HepG2 (cell line): ENCODE measurements around the gene PACSIN1. TPM values are rescaled to one million over a fixed set of nuclear protein-coding genes. Genes with fewer than 3 reads are reported as not detected.

Experiments
- ATAC-seq: fragments of 200-7000 bp; cut with Tn5 transposase; 3 replicates; pipeline ENCODE4 v1.9.1; 2020; ENCODE audit warnings: mild to moderate bottlenecking, moderate library complexity
- BruUV-seq: library from RNA; stranded (reverse); fragments of 400-500 nt; replicated peaks from 2 replicates; lab custom pipeline; 2021; lab: Mats Ljungman, UMichigan
- CTCF ChIA-PET: fragments of 300-600 bp; formaldehyde crosslinking; extraction: SDS; loops from one replicate; lab custom pipeline; 2021; ENCODE audit warnings: low total read pairs, inconsistent platforms, low intra/inter-chr PET ratio; lab: Yijun Ruan, JAX
- POLR2A ChIA-PET: fragments of 350-600 bp; sonication (Branson Sonifier 250); formaldehyde crosslinking; loops from one replicate; lab custom pipeline; 2020; ENCODE audit warnings: antibody characterized with exemption, inconsistent platforms; lab: Yijun Ruan, JAX
- DNase-seq: peaks from one replicate; pipeline ENCODE4 v3.0.0-alpha.2; 2015; ENCODE audit warnings: low spot score
- FAIRE-seq: peaks from 3 replicates; lab custom pipeline; 2011; peaks lifted over from hg19 to GRCh38; lab: Jason Lieb, UNC
- H2AFZ ChIP-seq: one replicate; pipeline ENCODE4 v1.6.1; 2011; ENCODE audit warnings: low read length, inconsistent platforms
- H3K27ac ChIP-seq: fragments of 300-600 bp; 3 replicates; pipeline ENCODE4 v1.8.0; 2011; ENCODE audit warnings: mixed run types, mild to moderate bottlenecking, mixed read lengths, low read length, inconsistent platforms; ENCODE audit not compliant: insufficient read depth; ENCODE audit errors: extremely low read length
- H3K27me3 ChIP-seq, 2 experiments: fragments of 200-600 bp in 1 of 2; 2 replicates in 1 of 2; 3 replicates in 1 of 2; pipeline versions ENCODE4 v1.6.0 to v1.8.0; 2011; ENCODE audit warnings: low read length in 2 of 2, mild to moderate bottlenecking in 2 of 2, moderate library complexity in 2 of 2, inconsistent platforms in 1 of 2; ENCODE audit not compliant: insufficient read depth in 2 of 2, control insufficient read depth in 1 of 2
- H3K36me3 ChIP-seq, 2 experiments: fragments of 200-600 bp in 1 of 2; replicated peaks in 1 of 2; 2 replicates in 1 of 2; 3 replicates in 1 of 2; pipeline versions ENCODE4 v1.5.1 to v1.8.0; 2011; ENCODE audit warnings: low read length in 2 of 2, inconsistent platforms in 1 of 2; ENCODE audit not compliant: insufficient read depth in 2 of 2, control insufficient read depth in 1 of 2
- H3K4me1 ChIP-seq: 2 replicates; pipeline ENCODE4 v1.5.1; 2012; ENCODE audit warnings: low read length, inconsistent platforms; ENCODE audit not compliant: insufficient read depth
- H3K4me2 ChIP-seq: 2 replicates; pipeline ENCODE4 v1.6.0; 2011; ENCODE audit warnings: low read depth, low read length, inconsistent platforms
- H3K4me3 ChIP-seq, 3 experiments: fragments of 200-600 bp in 1 of 3; sonication (generic), shearing (Covaris generic) in 1 of 3; replicated peaks in 1 of 3; 2 replicates each; pipeline ENCODE4 v1.5.1; 2011 to 2016; ENCODE audit warnings: low read length in 3 of 3, inconsistent platforms in 2 of 3, low read depth in 2 of 3, mild to moderate bottlenecking in 2 of 3, control low read depth in 1 of 3, mixed read lengths in 1 of 3; ENCODE audit not compliant: insufficient read depth in 1 of 3
- H3K79me2 ChIP-seq: one replicate; pipeline ENCODE4 v1.6.1; 2011; ENCODE audit warnings: low read length, inconsistent platforms; ENCODE audit not compliant: insufficient read depth
- H3K9ac ChIP-seq: 2 replicates; pipeline ENCODE4 v1.6.0; 2011; ENCODE audit warnings: mild to moderate bottlenecking, low read depth, low read length, inconsistent platforms; ENCODE audit not compliant: insufficient read depth
- H3K9me3 ChIP-seq: 2 replicates; pipeline ENCODE4 v1.5.1; 2012; ENCODE audit warnings: mild to moderate bottlenecking, low read length
- H4K20me1 ChIP-seq: 2 replicates; pipeline ENCODE4 v1.6.0; 2011; ENCODE audit warnings: inconsistent platforms, mild to moderate bottlenecking, low read length, moderate library complexity; ENCODE audit not compliant: insufficient read depth
- MAF1 ChIP-seq: sonication (generic); formaldehyde crosslinking; IDR thresholded peaks from 2 replicates; pipeline ENCODE4 v1.5.0; 2020; ENCODE audit warnings: missing genetic modification reagents, borderline replicate concordance
- NFE2L1 ChIP-seq: sonication (generic); formaldehyde crosslinking; IDR thresholded peaks from 2 replicates; pipeline ENCODE4 v1.4.0; 2020; ENCODE audit warnings: missing genetic modification reagents, mild to moderate bottlenecking, borderline replicate concordance
- ZNF225 ChIP-seq: sonication (generic); formaldehyde crosslinking; IDR thresholded peaks from 2 replicates; pipeline ENCODE4 v1.4.0; 2020; ENCODE audit warnings: mild to moderate bottlenecking, missing genetic modification reagents
- ZNF296 ChIP-seq: sonication (generic); formaldehyde crosslinking; conservative IDR thresholded peaks from 2 replicates; pipeline ENCODE4 v1.5.0; 2020; ENCODE audit warnings: mild to moderate bottlenecking, missing genetic modification reagents
- ZNF367 ChIP-seq: sonication (generic); formaldehyde crosslinking; IDR thresholded peaks from 2 replicates; pipeline ENCODE4 v1.4.0; 2020; ENCODE audit warnings: missing genetic modification reagents, borderline replicate concordance
- ZNF879 ChIP-seq: sonication (generic); formaldehyde crosslinking; IDR thresholded peaks from 2 replicates; pipeline ENCODE4 v1.8.1; 2023; ENCODE audit warnings: missing genetic modification reagents
- WGBS: methylation state at CpG from one replicate; pipeline ENCODE4 v1.1.6; 2017; ENCODE audit warnings: low lambda C conversion rate; 5-methylcytosine and 5-hydroxymethylcytosine counted together
- in situ Hi-C: cut with HindIII; loops from 2 replicates; pipeline ENCODE4 v1.10.0; 2017; ENCODE audit warnings: low pct_unique_long_range_greater_than_20kb; ENCODE audit not compliant: extremely low pct_ligation_motif_present
- intact Hi-C: fragments of 100-400 bp; cut with micrococcal nuclease; formaldehyde crosslinking; loops from one replicate; pipeline ENCODE4 v1.10.0; 2022; ENCODE audit not compliant: unreplicated experiment
- polyA plus RNA-seq, 8 experiments: library from polyadenylated mRNA; depleted of rRNA in 3 of 8; stranded (reverse) in 7 of 8; unstranded in 1 of 8; fragments of >200 nt; fragmentation: Illumina TruSeq in 4 of 8; extraction: Trizol in 4 of 8; gene quantifications; 2 replicates each; pipeline versions ENCODE4 v1.2.1 to v1.2.3, GENCODE V29; 2011 to 2016; ENCODE audit warnings: low read depth in 4 of 8, missing spikeins in 1 of 8, mixed read lengths in 1 of 8; ENCODE audit not compliant: insufficient read depth in 1 of 8
- total RNA-seq, 5 experiments: library from RNA; depleted of rRNA; stranded (reverse); fragments of >200 nt; fragmentation: Illumina TruSeq; extraction: Trizol; gene quantifications; 2 replicates each; pipeline ENCODE4 v1.2.3, GENCODE V29; 2016; ENCODE audit warnings: low read depth in 1 of 5
- TF ChIP-seq, protein P1 (sequence below): sonication (generic); formaldehyde crosslinking; IDR thresholded peaks from 2 replicates; pipeline ENCODE4 v1.5.0; 2020; ENCODE audit warnings: missing genetic modification reagents

PACSIN1 gene
- total and polyA plus RNA-seq, 2 of the 13 experiments (the other 11 are each of a cell fraction or from before 2014, with no cell fraction given), result not detected

DNA sequence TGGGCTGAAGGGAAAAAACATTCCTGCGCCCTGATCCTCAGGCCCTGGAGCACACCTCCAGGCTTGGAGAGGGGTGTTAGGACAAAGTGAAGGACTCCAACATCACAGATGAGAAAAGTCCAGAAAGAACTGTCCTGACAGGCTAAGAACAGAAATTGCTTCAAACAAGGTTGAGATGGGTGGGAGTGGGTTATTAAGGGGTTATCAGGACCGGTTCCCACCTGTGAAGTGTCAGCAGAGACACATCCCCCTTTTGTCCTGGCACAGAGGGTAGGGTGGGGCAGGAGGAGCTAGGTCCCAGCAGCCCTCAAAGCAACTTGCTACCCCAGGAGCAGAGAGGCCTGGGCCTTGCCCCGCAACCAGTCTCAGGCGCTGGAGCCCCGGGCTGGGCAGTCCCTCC is 86.7 kb downstream of the PACSIN1 start:
- H4K20me1 ChIP-seq, result no peaks in the 10 kb centered on the region
- H3K4me2 ChIP-seq, result no peak overlapping the region
- H3K79me2 ChIP-seq, result no peaks in the 10 kb centered on the region
- no peak for FAIRE-seq
- peaks cover 18% of the 10 kb centered on the region for H3K4me1 ChIP-seq
- WGBS, result 39% methylated on average over 5 of the region's 5 CpGs
- BruUV-seq, result no TSS peak
- intact Hi-C loops, result no loop called here
- H3K27me3 ChIP-seq, result peaks cover 46 to 94% of the 10 kb centered on the region in 2 experiments
- no peak overlapping the region for H3K9ac ChIP-seq
- CTCF ChIA-PET, result no interaction called here
- no peaks in the 10 kb centered on the region for H3K36me3 ChIP-seq
- no peaks in the 10 kb centered on the region for H3K9me3 ChIP-seq
- in situ Hi-C loops, result no loop called here
- no peak for ATAC-seq
- no peak overlapping the region for H2AFZ ChIP-seq
- no peak overlapping the region for H3K27ac ChIP-seq
- no peak overlapping the region for H3K4me3 ChIP-seq
- DNase-seq, result no peak
- TF ChIP-seq ZNF296 (CRISPR knock-in tag) (no peak), ZNF879 (CRISPR knock-in tag) (no peak), ZNF225 (CRISPR knock-in tag) (no peak), MAF1 (no peak)
- TF ChIP-seq, protein P1, sequence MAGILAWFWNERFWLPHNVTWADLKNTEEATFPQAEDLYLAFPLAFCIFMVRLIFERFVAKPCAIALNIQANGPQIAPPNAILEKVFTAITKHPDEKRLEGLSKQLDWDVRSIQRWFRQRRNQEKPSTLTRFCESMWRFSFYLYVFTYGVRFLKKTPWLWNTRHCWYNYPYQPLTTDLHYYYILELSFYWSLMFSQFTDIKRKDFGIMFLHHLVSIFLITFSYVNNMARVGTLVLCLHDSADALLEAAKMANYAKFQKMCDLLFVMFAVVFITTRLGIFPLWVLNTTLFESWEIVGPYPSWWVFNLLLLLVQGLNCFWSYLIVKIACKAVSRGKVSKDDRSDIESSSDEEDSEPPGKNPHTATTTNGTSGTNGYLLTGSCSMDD (CRISPR knock-in tag), result no peak
- POLR2A ChIA-PET, result no interaction called here

- Histone ChIP-seq H3K4me3 (no peak overlapping the region), H3K79me2 (no peaks in the 10 kb centered on the region)
These were observed 87.3 kb downstream of the PACSIN1 start for GRCh38 chr6:34553146-34553545.

More at GRCh38 chr6:34553146-34553545, 87.3 kb downstream of the PACSIN1 start:
- TF ChIP-seq ZNF367 (CRISPR knock-in tag) (no peak), NFE2L1 (no peak)
- Histone ChIP-seq H3K27ac (no peak overlapping the region), H3K4me2 (no peak overlapping the region), H3K36me3 (no peaks in the 10 kb centered on the region), H3K9ac (no peak overlapping the region), H3K4me1 (peaks cover 13% of the 10 kb centered on the region), H3K27me3 (peaks cover 45 to 90% of the 10 kb centered on the region in 2 experiments), H3K9me3 (no peaks in the 10 kb centered on the region), H2AFZ (no peak overlapping the region), H4K20me1 (no peaks in the 10 kb centered on the region)
- ChIA-PET POLR2A (no interaction called here), CTCF (no interaction called here)
- no peak for FAIRE-seq
- intact Hi-C loops, result no loop called here
- WGBS, result 7% methylated on average over 3 of the region's 4 CpGs
- no peak for DNase-seq
- BruUV-seq, result no TSS peak
- no peak for ATAC-seq
- in situ Hi-C loops, result no loop called here
